K562 (cell line): Measurements from ENCODE around the gene SEZ6.

Experiments used
- CTCF ChIP-seq, 3 experiments: IDR thresholded peaks in 2 of 3; conservative IDR thresholded peaks in 1 of 3; 2 replicates each; pipeline ENCODE4 v1.5.1; 2011 to 2012; ENCODE audit warnings: low read length in 3 of 3, mild to moderate bottlenecking in 3 of 3, control low read depth in 2 of 3, improper control_type of control experiment in 1 of 3, inconsistent platforms in 1 of 3, low read depth in 1 of 3, mixed read lengths in 1 of 3, moderate library complexity in 1 of 3; ENCODE audit not compliant: insufficient read depth in 2 of 3
- FOSL1 ChIP-seq: fragments of 200-800 bp; sonication (Bioruptor generic); conservative IDR thresholded peaks from 2 replicates; pipeline ENCODE4 v1.6.1; 2016; ENCODE audit warnings: missing genetic modification characterization, missing compliant biosample characterization
- TARDBP ChIP-seq: fragments of 450-650 bp; IDR thresholded peaks from 2 replicates; pipeline ENCODE4 v1.6.1; 2016
- U2AF1 ChIP-seq: fragments of 200-400 bp; formaldehyde crosslinking; optimal IDR thresholded peaks from 2 replicates; pipeline ENCODE3; 2017; ENCODE audit warnings: mild to moderate bottlenecking, low read depth, low read length, moderate library complexity

GRCh38 chr17:29049541-29050145 is 43.8 kb upstream of the SEZ6 start:
- TF ChIP-seq U2AF1 (no peak), TARDBP (no peak), FOSL1 (tag) (no peak), CTCF (IDR thresholded peaks at IDR 0.05 in 2 of 3, conservative IDR thresholded peaks at IDR 0.05 in 1 of 3; ENCODE audit: insufficient read depth in 2 of 3, low read depth in 1 of 3, low read length in 3 of 3) (no peak)
